Epithelial cell of proximal tubule (primary cell): ENCODE measurements around the gene PLK3. TPM values are rescaled to one million over a fixed set of nuclear protein-coding genes. Genes with fewer than 3 reads are reported as not detected.
"Not testable (repeated sequence)": the region's sequence is repeated elsewhere in the genome, so short reads cannot be mapped to it uniquely, and the experiment has no call there.

Source experiments
- DNase-seq: peaks from one replicate; pipeline ENCODE4 v3.0.0-alpha.2; 2011; ENCODE audit warnings: low read depth
- H3K4me3 ChIP-seq: 2 replicates; pipeline ENCODE4 v1.5.1; 2011; ENCODE audit warnings: low read depth, mild to moderate bottlenecking, low read length
- CTCF ChIP-seq: conservative IDR thresholded peaks from 2 replicates; pipeline ENCODE4 v1.5.1; 2012; ENCODE audit warnings: low read depth, mild to moderate bottlenecking, low read length
- total RNA-seq: library from RNA; depleted of rRNA; stranded (reverse); fragments of >200 nt; gene quantifications from 2 replicates; pipeline ENCODE4 v1.2.3, GENCODE V29; 2015

The PLK3 gene
- total RNA-seq = 25.5 and 51.1 TPM in 2 replicates

- DNase-seq = peak; percentile 68
- TF ChIP-seq CTCF = peak; percentile 84
- H3K4me3 ChIP-seq = peak within 1 kb of the TSS; percentile 93
Measured at GRCh38 chr1:44799770-44800584, at the start of gene PLK3. Gene PLK3 (plus strand): TSS chr1:44800377. CDS start chr1:44800464, 87 bp downstream.

GRCh38 chr1:44757420-44757819 lies 42.8 kb upstream of the PLK3 start:
- TF ChIP-seq CTCF = no peak
- DNase-seq = no peak
- H3K4me3 ChIP-seq = no peak overlapping the region

GRCh38 chr1:44759077-44759476 lies 41.1 kb upstream of the PLK3 start:
- TF ChIP-seq CTCF = no peak
- no peak for DNase-seq
- no peak overlapping the region for H3K4me3 ChIP-seq

- no peak for TF ChIP-seq CTCF
- H3K4me3 ChIP-seq = no peak overlapping the region
- no peak for DNase-seq
Measured at GRCh38 chr1:44760876-44761275, 39.3 kb upstream of the PLK3 start.

GRCh38 chr1:44766421-44766820 lies 33.8 kb upstream of the PLK3 start:
- not testable (repeated sequence) for H3K4me3 ChIP-seq, DNase-seq

GRCh38 chr1:44775078-44775929 lies 24.9 kb upstream of the PLK3 start, which contains the start of gene RPS8:
Gene RPS8 (plus strand): TSS chr1:44775540. CDS start chr1:44775597, 57 bp downstream.
- TF ChIP-seq CTCF = no peak
- peak within 1 kb of the TSS; percentile 89 for H3K4me3 ChIP-seq

GRCh38 chr1:44775930-44776729 lies 24.0 kb upstream of the PLK3 start:
- no peak for DNase-seq
- H3K4me3 ChIP-seq = peak overlapping the region; percentile 89
- TF ChIP-seq CTCF = no peak

More at GRCh38 chr1:44775078-44775929, 24.9 kb upstream of the PLK3 start, which contains the start of gene RPS8:
- DNase-seq = peak; percentile 53
